ENCODE measurements around the gene ATRN.

DNA sequence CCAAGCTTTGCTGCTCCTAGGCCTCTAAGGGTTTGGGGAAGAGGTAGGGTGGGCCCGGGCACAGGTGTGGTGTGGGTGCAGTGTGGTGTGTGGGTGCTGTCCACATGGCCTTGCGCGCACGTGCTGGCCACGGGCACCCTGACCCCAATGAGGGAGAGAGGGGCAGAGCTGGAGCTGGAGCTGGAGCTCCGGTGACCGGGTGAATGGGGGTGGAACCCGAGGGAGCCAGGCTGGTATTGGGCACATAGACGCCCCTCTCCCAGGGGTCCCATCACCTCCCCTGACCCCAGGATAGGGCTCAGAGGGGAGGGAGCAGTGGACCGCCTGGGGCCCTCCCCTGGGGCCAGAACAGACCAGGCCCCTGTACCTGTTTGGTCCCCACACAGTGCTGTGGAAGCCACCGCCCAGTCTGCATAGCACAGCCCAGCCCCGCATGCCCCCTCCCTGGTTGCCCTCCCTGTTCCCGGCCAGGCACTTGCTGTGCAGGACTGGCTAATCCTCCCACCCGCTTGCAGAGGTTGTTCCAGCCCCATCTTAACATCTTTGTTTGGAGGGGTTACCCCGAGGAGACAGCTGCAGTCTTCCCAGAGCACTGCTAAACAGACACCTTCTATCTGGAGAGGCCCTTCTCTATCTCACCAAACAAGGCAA lies 210.0 kb downstream of the ATRN start:
- no peak for TF ChIP-seq USF2 (CRISPR knock-in tag; IDR thresholded peaks at IDR 0.05)
- TF ChIP-seq ZNF396 (CRISPR knock-in tag; IDR thresholded peaks at IDR 0.05; ENCODE audit: borderline replicate concordance) = no peak
- no peak for TF ChIP-seq JUN (CRISPR knock-in tag; IDR thresholded peaks at IDR 0.05)
- TF ChIP-seq, protein P1, sequence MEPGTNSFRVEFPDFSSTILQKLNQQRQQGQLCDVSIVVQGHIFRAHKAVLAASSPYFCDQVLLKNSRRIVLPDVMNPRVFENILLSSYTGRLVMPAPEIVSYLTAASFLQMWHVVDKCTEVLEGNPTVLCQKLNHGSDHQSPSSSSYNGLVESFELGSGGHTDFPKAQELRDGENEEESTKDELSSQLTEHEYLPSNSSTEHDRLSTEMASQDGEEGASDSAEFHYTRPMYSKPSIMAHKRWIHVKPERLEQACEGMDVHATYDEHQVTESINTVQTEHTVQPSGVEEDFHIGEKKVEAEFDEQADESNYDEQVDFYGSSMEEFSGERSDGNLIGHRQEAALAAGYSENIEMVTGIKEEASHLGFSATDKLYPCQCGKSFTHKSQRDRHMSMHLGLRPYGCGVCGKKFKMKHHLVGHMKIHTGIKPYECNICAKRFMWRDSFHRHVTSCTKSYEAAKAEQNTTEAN (CRISPR knock-in tag; IDR thresholded peaks at IDR 0.05) = no peak
- TF ChIP-seq CTCF (IDR thresholded peaks at IDR 0.05) = no peak
- no peak for TF ChIP-seq ZBTB21 (CRISPR knock-in tag; IDR thresholded peaks at IDR 0.05; ENCODE audit: borderline replicate concordance)
- TF ChIP-seq, protein P2, sequence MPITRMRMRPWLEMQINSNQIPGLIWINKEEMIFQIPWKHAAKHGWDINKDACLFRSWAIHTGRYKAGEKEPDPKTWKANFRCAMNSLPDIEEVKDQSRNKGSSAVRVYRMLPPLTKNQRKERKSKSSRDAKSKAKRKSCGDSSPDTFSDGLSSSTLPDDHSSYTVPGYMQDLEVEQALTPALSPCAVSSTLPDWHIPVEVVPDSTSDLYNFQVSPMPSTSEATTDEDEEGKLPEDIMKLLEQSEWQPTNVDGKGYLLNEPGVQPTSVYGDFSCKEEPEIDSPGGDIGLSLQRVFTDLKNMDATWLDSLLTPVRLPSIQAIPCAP (CRISPR knock-in tag; IDR thresholded peaks at IDR 0.05) = no peak
- no peak for TF ChIP-seq NFYB (CRISPR knock-in tag; conservative IDR thresholded peaks at IDR 0.05; ENCODE audit: low read depth)
- no peak for TF ChIP-seq FOXK1 (CRISPR knock-in tag; IDR thresholded peaks at IDR 0.05)
- TF ChIP-seq, protein P3, sequence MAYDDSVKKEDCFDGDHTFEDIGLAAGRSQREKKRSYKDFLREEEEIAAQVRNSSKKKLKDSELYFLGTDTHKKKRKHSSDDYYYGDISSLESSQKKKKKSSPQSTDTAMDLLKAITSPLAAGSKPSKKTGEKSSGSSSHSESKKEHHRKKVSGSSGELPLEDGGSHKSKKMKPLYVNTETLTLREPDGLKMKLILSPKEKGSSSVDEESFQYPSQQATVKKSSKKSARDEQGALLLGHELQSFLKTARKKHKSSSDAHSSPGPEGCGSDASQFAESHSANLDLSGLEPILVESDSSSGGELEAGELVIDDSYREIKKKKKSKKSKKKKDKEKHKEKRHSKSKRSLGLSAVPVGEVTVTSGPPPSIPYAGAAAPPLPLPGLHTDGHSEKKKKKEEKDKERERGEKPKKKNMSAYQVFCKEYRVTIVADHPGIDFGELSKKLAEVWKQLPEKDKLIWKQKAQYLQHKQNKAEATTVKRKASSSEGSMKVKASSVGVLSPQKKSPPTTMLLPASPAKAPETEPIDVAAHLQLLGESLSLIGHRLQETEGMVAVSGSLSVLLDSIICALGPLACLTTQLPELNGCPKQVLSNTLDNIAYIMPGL (CRISPR knock-in tag; IDR thresholded peaks at IDR 0.05) = no peak
- no peak for TF ChIP-seq E2F4 (CRISPR knock-in tag; IDR thresholded peaks at IDR 0.05; ENCODE audit: borderline replicate concordance, low read depth)
- TF ChIP-seq CBFB (CRISPR knock-in tag; IDR thresholded peaks at IDR 0.05; ENCODE audit: low read depth) = no peak
- TF ChIP-seq SP1 (CRISPR knock-in tag; conservative IDR thresholded peaks at IDR 0.05) = no peak
- no peak for TF ChIP-seq NR1H2 (CRISPR knock-in tag; IDR thresholded peaks at IDR 0.05)
